GM18867 (cell line): ENCODE data around the gene PWWP2B.

Experiments
- ATAC-seq: cut with Tn5 transposase; IDR thresholded peaks from one replicate; pipeline ENCODE4 v1.9.1; 2021; ENCODE audit warnings: mild to moderate bottlenecking, moderate library complexity; ENCODE audit not compliant: unreplicated experiment

Gene PWWP2B

GRCh38 chr10:132444877-132445351, 47.9 kb downstream of the PWWP2B start:
- no peak for ATAC-seq

GRCh38 chr10:132445516-132446194, 48.7 kb downstream of the PWWP2B start:
- ATAC-seq = no peak

DNA sequence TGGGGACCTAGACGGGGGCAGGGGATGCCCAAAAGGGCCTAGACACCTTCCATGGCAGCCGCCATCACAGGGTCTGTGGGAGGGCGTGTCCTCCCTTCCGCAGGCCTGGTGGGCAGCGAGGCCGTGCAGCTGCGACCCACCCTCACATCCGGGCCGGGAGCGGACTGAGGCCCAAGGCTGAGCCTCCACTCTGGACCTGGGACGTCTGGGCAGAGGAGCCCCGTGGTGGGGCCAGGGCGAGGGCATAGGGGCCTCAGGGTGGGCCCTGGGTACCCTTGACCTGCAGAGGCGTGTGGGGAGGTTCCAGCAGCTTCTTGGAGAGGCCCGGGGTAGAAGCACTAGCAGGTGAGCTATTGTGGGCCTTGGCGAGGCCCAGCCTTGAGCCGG, 49.2 kb downstream of the PWWP2B start:
- no peak for ATAC-seq

DNA sequence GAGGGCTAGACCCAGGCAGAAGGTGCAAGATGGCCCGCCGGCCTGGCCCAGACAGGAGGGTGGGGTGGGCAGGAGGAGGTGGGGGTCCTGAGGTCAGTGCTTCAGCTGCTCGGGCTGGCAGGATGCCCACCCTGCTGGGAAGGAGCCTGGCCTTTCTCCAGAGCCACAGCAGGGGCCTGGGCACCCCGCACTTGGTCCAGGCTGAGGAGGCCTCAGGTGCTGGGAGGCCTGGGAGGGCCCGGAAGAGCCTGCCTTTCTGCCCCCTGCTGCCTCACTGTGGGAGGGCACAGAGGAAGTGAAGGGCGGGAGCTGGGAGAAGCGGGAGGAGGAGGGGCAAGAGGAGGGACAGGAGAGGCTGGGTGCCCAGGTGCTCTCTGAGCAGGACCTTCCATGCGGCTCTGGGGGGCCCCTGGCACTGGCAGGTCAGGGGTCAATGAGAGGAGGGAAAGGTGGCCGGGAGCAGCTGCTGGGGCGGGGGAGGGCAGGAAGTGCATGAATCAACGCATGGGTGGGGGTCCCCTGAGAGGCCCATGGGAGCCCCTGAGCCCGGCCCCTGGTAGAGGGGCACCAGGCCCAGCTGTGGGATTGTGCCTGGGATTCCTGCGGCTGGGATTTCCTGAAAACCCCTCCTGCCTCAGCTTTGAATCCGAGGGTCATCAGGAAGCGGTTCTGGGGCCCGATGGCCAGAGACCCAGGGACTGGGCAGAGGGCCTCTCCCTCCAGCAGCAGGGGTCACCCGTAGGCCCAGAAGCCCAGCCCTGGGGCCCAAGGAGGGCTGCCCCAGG, 49.9 kb downstream of the PWWP2B start:
- ATAC-seq = no peak

DNA sequence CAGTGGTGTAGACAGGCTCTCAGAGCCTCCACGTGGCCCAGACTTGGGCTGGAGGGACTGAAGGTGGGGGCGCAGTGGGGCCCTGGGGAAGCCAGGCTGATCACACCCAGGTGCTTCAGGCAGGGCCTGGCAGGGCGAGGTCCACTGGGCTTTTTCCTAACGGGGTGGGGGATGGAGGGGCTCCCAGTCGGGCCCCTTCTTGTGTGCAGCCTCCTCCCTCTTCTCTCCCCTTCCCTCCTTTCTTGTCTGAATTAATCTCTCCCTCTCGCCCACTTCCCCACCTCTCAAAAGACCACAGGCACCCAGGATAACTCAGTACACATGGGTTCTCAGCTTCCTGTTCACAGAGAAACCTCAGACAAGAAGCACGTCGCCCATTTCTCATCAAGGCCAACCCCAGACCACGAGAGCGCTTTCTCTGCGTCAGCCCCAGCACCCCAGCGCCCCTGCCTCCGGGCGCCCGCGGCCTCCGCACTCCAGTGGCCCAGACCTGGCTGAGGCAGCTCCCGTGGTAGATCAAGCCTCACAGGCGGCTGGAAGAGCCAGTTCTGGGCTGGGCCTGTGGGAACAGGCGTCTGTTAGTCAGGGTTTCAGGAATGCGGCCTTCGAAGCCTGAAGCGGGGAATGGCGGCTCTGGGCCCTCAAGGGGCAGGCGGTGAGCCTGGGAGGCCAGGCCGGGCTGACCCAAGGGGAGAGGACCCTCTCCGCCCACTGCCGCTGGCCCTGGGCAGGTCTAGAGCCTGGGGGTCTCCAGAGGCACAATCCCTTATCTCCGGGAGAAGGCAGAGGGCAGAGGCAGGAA, 50.6 kb downstream of the PWWP2B start:
- no peak for ATAC-seq

DNA sequence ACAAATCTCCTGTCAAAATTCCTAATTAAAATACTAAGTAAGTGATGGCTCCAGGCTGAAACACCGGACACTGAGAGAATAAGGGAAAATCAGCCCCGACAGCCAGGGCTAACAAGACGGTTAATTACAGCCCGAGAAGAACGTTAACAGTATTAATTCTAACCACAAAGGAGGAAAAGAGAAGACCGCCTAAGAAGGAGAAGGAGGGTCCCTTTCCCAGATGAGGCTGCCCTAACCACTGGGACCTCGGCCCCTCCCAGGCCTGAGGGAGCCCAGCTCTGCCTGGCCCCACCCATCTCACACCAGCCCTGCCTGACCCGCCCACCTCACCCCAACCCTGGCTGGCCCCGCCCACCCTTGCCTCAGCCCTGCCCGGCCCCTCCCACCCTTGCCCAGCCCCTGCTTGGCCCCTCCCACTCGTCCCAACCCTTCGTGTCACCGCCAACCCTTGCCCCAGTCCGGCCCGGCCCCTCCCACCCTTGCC, 51.3 kb downstream of the PWWP2B start:
- ATAC-seq = no peak

GRCh38 chr10:132449051-132449810, 52.2 kb downstream of the PWWP2B start:
- no peak for ATAC-seq

- no peak for ATAC-seq
Observed at GRCh38 chr10:132449811-132450181, 52.8 kb downstream of the PWWP2B start.

DNA sequence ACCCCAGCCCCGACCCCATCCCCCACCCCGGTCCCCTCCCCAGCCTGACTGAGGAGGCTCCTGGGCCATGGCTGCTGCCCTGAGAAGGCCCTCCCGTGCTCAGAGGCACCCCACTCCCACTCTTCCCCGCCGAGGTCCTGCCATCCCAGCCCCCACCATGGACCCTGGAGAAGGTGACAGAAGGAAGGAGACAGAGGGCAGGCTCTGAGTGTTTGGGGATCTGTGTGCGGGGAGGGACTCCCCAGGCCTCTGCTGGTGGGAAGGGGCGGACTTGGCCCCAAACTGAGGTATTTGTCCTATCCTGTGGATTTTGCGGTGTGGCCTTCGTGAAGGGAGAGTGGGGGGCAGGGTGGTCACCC, 53.4 kb downstream of the PWWP2B start:
- ATAC-seq = no peak

GRCh38 chr10:132450825-132451505, 54.0 kb downstream of the PWWP2B start:
- ATAC-seq = no peak

DNA sequence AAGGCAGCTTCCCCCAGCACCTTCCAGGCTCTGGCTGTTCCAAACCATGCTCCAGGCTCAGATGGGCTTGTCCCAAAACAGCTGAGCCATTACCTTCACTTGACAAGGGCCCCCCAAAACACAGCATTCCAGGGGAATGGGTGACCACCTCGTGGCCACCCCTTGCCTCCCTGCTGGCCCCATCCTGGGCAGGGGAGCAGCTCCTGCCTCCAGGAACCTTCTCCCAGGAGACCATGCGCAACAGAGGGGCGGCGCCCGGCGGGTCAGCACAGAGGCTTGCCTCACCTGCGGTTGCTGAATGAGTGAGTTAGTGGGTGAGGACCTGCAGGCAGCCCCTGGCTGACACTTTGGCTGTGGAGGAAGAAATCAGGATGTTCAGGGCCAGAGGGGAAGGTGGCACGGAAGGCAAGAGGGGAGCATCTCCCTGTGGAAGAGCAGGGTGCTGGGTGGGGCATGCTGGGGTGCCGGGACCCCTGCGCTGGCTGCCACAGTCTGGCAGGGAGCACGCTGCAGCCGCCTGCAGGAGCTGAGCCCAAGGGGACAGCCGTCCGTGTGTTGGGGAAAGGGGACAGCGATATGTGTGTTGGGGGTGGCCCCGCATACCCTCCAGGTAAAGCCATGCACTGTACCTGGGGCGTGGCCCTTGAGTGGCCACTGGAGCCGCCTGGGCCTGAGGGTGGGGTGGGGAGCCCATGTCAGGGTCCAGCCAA, 54.7 kb downstream of the PWWP2B start:
- no peak for ATAC-seq

- ATAC-seq = no peak
Observed at GRCh38 chr10:132452216-132452650, 55.2 kb downstream of the PWWP2B start.

GRCh38 chr10:132452651-132453469, 55.9 kb downstream of the PWWP2B start:
- ATAC-seq = peak; percentile 73

DNA sequence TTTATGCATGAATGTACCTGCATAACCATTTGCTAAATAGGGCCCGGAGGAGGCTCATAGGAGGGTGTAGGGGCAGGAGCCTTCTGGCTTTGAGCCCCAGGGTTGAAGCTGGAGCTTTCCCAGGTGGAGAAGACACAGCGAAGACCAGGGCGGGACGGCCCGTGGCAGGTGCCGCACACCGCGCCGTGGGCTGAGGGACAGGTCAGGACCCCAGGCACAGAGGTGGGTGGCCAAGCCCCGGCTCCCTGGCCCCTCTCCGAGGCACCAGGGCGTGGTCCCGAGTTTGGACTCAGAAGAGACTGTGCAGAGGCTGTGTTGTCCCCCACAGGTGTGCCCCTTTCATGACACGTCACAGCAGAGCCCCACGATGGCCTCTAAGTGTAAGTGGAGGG, 56.5 kb downstream of the PWWP2B start:
- ATAC-seq = no peak

DNA sequence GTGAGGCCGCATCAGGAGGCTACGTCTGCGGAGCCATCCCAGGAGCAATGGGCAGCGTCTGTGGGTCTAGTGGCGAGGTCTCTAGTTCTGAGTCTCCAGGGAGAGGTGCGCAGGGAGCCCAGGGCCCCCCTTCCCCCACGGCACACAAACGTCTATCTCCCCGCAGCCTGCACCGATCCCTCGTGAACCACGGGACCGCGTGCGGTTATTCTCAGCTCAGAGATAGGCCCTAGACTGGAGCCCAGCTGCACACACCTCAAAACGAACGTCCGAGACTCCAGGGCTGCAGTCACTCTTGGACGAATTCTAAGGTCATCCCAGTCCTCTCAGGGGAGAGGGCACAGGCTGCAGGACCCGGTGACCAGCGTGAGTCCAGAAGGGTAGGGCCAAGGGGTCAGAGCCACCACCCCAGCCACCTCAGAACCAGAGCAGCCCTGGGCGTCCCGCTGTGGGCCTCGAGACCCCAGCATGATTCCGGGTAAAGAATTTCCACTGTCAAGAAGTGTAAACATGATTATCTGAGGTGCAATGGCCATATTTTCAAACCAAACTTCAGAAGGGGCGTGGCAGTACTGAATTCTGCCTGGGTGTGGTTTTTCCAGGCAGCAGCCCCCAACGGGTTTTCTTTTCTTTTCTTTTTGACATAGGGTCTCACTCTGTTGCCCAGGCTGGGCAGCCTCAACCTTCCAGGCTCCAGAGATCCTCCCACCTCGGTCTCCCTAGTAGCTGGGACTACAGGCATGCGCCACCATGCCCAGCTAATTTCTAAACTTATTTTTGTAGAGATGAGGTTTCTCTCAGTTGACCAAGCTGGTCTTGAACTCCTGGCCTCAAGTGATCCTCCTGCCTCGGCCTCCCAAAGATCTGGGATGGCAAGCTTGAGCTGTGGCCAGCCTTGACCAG, 57.5 kb downstream of the PWWP2B start:
- no peak for ATAC-seq

GRCh38 chr10:132455441-132455971, 58.5 kb downstream of the PWWP2B start:
- ATAC-seq = no peak
